NCI-H2081 (cell line): Measurements from ENCODE around the gene TIMMDC1.
"Not testable (repeated sequence)": the region's sequence is repeated elsewhere in the genome, so short reads cannot be mapped to it uniquely, and the experiment has no call there.

Experiments used
- DNase-seq, 2 experiments: peaks; one replicate each; lab custom pipeline; 2025; lab: John Stamatoyannopoulos, UW

TIMMDC1 gene

GRCh38 chr3:119510690-119511089 lies 12.3 kb downstream of the TIMMDC1 start:
- DNase-seq, result no peak

DNA sequence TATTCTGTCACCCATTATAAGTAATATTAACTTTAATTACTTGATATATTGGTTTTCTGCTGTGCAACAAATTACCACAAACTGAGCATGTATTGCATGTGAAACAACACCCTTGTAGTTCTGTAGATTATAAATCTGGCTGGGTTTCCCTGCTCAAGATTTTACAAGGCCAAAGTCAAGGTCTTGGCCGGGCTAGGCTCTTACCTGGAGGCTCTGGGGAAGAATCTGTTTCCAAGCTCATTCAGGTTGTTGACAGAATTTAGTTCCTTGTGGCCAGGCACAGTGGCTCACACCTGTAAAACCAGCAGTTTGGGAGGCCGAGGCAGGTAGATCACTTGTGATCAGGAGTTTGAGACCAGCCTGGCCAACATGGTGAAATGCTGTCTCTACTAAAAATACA lies 16.3 kb downstream of the TIMMDC1 start:
- no peak for DNase-seq

- DNase-seq, result no peak
Measured at GRCh38 chr3:119517112-119517511, 18.8 kb downstream of the TIMMDC1 start.

DNA sequence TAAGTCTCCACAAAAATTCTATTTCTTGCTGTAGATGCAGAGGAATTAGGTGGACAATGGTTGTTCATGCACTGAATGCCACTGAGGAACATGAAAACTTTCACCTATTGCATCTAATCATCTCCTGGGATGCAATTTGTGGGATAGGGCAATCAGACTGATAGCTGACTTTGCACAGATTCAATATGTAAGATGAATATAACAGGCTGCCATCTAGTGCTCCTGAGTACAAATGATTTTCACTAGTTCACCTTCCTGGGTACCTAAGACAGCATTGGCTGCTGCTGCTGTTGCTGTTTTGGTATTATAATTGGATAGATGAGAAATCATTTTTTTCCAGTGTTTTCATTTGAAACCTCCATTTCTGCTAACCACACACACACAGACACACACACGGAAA lies 19.7 kb downstream of the TIMMDC1 start:
- DNase-seq, result no peak

- DNase-seq, result no peak
Measured at GRCh38 chr3:119524931-119525662, 26.8 kb downstream of the TIMMDC1 start.

- no peak for DNase-seq
Measured at GRCh38 chr3:119527714-119528113, 29.4 kb downstream of the TIMMDC1 start.

- no peak for DNase-seq
Measured at GRCh38 chr3:119529883-119530282, 31.5 kb downstream of the TIMMDC1 start.

GRCh38 chr3:119530456-119530855 lies 32.1 kb downstream of the TIMMDC1 start:
- DNase-seq, result no peak

- DNase-seq, result no peak
Measured at GRCh38 chr3:119531151-119531550, 32.8 kb downstream of the TIMMDC1 start.

- DNase-seq, result no peak
Measured at GRCh38 chr3:119534296-119534695, 35.9 kb downstream of the TIMMDC1 start.

- DNase-seq, result no peak
Measured at GRCh38 chr3:119536757-119537156, 38.4 kb downstream of the TIMMDC1 start.

GRCh38 chr3:119538772-119539171 lies 40.4 kb downstream of the TIMMDC1 start:
- no peak for DNase-seq

- no peak for DNase-seq
Measured at GRCh38 chr3:119541547-119541946, 43.2 kb downstream of the TIMMDC1 start.

DNA sequence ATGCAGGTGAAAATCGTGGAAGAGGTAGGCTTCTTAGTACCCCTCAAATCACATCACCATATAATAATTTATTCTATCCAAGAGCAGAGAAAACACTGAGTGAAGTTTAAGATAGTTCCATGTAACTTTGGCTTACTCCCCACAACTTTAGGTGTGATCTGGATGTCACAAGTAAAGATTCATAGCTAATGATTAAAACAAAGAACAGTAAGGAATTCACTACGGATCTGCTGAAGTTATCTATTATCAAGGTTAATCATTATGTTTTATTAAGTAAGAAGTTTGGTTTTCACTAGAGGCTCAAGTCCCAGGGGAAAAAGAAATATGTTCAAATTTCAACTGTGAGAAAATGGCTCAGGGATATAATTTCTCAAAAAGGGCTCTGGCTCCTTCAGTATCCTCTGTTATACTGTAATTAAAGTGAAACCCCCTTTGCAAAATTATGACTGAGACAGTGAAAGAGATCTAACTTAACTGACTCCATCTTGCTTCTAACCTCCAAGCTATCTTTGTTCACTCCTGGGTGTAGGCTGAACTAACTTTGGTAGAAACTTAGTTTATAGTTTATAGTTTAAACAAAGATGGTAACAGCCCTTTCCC lies 43.9 kb downstream of the TIMMDC1 start:
- no peak for DNase-seq

DNA sequence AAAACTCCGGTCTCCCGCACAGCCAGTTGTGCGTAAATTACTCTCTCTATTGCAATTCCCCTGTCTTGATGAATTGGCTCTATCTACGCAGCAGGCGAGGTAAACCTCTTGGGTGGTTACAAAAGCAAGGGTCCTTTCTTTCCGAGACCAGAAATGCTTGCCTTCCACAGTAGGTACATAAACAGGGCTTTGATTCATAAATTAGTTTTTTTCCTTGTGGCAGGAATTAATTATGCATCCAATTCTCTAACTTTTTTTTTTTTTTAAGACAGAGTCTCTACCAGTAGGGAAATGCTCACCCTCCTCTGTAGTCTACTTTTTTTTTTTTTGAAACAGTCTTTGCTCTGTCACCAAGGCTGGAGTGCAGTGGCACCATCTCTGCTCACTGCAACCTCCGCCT lies 44.8 kb downstream of the TIMMDC1 start:
- DNase-seq, result no peak

DNA sequence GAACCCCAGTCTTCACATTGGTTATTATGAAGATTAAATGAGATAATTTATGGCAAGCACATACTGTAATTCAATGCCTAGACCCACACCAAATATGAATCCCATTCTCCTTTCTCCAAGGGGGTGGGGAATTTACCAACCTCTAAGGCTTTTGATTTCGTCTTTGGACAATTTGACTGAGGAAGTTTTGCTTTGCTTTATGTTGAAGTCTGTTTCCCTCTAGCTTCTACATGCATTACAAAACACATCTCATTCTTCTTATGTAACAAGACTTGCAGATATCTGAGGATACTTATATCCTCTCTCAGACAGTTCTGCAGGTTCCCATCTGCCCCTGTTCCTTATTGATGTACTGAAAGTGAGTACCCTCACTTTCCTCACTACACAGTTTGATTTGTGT lies 48.9 kb downstream of the TIMMDC1 start:
- no peak for DNase-seq

DNA sequence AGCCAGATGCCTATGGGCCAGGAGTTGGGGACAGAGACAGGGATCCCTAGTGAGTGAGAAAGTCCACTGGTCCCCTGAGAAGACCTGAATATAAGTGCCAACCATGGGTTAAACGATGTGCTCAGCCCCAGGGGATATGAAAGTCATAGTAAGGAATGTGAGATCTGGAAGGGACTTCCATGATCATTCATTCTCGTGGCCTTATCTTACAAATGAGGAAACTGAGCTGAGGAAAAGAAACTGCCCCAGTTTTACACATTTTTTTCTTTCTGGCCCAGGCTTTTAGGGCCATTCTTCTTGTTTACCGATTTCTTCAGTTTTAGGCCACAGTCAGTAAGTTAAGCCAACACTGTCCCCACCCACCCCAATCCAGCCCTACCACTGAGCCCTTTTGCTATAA lies 50.0 kb downstream of the TIMMDC1 start:
- DNase-seq, result no peak

- DNase-seq, result no peak
Measured at GRCh38 chr3:119550192-119550910, 52.0 kb downstream of the TIMMDC1 start.

DNA sequence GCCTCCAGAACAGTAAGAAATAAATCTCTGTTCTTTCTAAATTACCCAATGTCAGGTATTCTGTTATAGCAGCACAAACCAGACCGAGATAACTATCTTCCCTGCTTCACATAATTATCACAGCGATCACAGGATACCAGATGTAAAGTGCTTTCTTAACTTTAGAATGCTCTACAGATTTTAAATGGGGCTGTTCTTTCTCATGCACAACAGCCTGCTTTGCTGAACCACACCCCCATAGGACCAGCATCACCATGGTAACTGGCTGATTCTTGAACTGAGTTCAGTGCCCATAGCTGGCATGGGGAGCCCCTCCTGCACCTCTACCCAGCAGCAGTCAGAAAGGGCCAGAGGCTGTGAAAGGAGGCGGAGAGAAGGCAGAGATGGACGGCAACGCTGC lies 53.3 kb downstream of the TIMMDC1 start:
- DNase-seq, result no peak

GRCh38 chr3:119552928-119553327 lies 54.6 kb downstream of the TIMMDC1 start:
- not testable (repeated sequence) for DNase-seq

- no peak for DNase-seq
Measured at GRCh38 chr3:119553823-119554415, 55.6 kb downstream of the TIMMDC1 start.

DNA sequence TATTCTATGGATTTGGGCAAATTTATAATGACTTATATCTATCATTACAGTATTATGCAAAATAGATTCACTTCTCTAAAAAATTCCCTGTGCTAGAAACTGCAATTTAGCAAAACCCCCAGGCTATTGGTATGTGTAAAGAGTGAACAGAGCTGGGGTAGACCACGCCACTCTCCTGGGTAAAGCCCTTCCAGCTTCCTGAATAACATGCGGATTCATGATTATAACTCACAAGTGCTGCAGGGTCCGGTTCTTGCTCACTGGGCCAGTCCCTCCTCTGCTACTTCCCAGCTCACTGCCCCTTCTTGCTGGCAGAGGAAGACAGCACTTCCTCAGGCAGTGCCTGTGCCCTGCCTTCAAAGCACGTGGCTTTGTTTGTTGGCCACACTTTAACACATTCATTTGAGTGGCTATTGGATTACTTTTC lies 57.0 kb downstream of the TIMMDC1 start:
- DNase-seq, result no peak

- DNase-seq, result no peak
Measured at GRCh38 chr3:119555929-119556328, 57.6 kb downstream of the TIMMDC1 start.
